ENCODE measurements around the gene HLA-DOB.

- no peak for TF ChIP-seq CTCF (IDR thresholded peaks at IDR 0.05; ENCODE audit: low read depth, low read length)
- no peak for TF ChIP-seq EZH2phosphoT487 (IDR thresholded peaks at IDR 0.05; ENCODE audit: low read depth)
Measured at GRCh38 chr6:32809171-32809570, 7.6 kb downstream of the HLA-DOB start.
